Breast epithelium (tissue), 3 donors: ENCODE data around the gene DNAJA2.

ENCODE experiments used
- POLR2A ChIP-seq: fragments of 450-650 bp; IDR thresholded peaks from one replicate; pipeline ENCODE4 v1.6.1; 2016; ENCODE audit warnings: antibody characterized with exemption, mild to moderate bottlenecking, moderate library complexity
- POLR2AphosphoS5 ChIP-seq, 3 donors: sonication (generic); formaldehyde crosslinking; IDR thresholded peaks; one replicate each; pipeline ENCODE4 v1.6.1; 2017; ENCODE audit warnings: antibody characterized with exemption in 3 of 3
- TF ChIP-seq, protein P1 (sequence below), 3 donors: fragments of 450-650 bp; IDR thresholded peaks; one replicate each; pipeline ENCODE4 v1.5.1; 2016 to 2017; ENCODE audit warnings: antibody characterized with exemption in 3 of 3, mild to moderate bottlenecking in 3 of 3, moderate library complexity in 3 of 3

GRCh38 chr16:46918905-46919792 is 54.3 kb downstream of the DNAJA2 start:
- TF ChIP-seq, protein P1, sequence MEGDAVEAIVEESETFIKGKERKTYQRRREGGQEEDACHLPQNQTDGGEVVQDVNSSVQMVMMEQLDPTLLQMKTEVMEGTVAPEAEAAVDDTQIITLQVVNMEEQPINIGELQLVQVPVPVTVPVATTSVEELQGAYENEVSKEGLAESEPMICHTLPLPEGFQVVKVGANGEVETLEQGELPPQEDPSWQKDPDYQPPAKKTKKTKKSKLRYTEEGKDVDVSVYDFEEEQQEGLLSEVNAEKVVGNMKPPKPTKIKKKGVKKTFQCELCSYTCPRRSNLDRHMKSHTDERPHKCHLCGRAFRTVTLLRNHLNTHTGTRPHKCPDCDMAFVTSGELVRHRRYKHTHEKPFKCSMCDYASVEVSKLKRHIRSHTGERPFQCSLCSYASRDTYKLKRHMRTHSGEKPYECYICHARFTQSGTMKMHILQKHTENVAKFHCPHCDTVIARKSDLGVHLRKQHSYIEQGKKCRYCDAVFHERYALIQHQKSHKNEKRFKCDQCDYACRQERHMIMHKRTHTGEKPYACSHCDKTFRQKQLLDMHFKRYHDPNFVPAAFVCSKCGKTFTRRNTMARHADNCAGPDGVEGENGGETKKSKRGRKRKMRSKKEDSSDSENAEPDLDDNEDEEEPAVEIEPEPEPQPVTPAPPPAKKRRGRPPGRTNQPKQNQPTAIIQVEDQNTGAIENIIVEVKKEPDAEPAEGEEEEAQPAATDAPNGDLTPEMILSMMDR (IDR thresholded peaks at IDR 0.05): no peak
- TF ChIP-seq POLR2A: no peak
- no peak for TF ChIP-seq POLR2AphosphoS5 (IDR thresholded peaks at IDR 0.05)
